ENCODE data around the gene ZMYND15. TPM values are rescaled to one million over a fixed set of nuclear protein-coding genes. Genes with fewer than 3 reads are reported as not detected.

The ZMYND15 gene
- total and polyA plus RNA-seq, 9 donors, result 0.15 to 0.79 (median 0.35) TPM

DNA sequence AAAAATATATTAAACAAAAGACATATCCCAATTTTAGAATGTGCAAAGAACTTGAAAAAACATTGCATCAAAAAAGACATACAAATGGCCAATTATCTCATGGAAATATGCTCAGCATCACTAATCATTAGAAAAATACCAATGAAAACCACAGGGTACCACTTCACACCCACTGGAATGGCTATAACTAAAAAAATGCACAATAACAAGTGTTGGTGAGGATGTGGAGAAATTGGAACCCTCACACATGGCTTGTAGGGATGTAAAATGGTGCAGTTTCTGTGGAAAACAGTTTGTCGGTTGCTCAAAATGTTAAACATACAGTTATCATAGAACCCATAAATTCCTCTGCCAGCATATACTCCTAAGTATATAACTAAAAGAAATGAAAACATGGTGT is 55.5 kb downstream of the ZMYND15 start:
- H3K4me1 ChIP-seq (ENCODE audit: control insufficient read depth, insufficient read depth, low read length), result peaks cover 17% of the 10 kb centered on the region
- DNase-seq, result no peak
- no CpG with 5 or more reads among the region's 1 CpG for WGBS (ENCODE audit: insufficient coverage)
- no peaks in the 10 kb centered on the region for H3K27me3 ChIP-seq (ENCODE audit: control insufficient read depth, insufficient read depth, low read length)
- H3K36me3 ChIP-seq (ENCODE audit: control insufficient read depth, insufficient read depth, low read length), result peaks cover 22% of the 10 kb centered on the region
- H3K4me3 ChIP-seq (ENCODE audit: low read length), result no peak overlapping the region
- H3K9me3 ChIP-seq (replicated peaks; ENCODE audit: control insufficient read depth, low read depth, low read length), result no peaks in the 10 kb centered on the region
- no peak overlapping the region for H3K27ac ChIP-seq (ENCODE audit: low read length)

Other genes starting within 250 kb of the ZMYND15 start
- 5.0 TPM for gene SPNS2, start 241.0 kb upstream of the ZMYND15 start, total RNA-seq
- 1 to 10 TPM; 7.8 to 9.7 (median 8.3) TPM for gene SPNS2, start 241.0 kb upstream of the ZMYND15 start, polyA plus RNA-seq (ENCODE audit: insufficient read depth in 1 of 8, insufficient read length in 8 of 8, low replicate concordance in 1 of 8)
- gene MYBBP1A, start 184.4 kb upstream of the ZMYND15 start, total RNA-seq, result 25.5 TPM
- 10 to 100 TPM; 32.9 to 42.3 (median 36.5) TPM for gene MYBBP1A, start 184.4 kb upstream of the ZMYND15 start, polyA plus RNA-seq (ENCODE audit: insufficient read depth in 1 of 8, insufficient read length in 8 of 8, low replicate concordance in 1 of 8)
- gene GGT6, start 179.3 kb upstream of the ZMYND15 start, total RNA-seq, result 0.04 TPM
- 1 to 10 TPM in 1 of 8 donors, under 1 TPM in 7; 0.05 to 3.2 (median 0.15) TPM for gene GGT6, start 179.3 kb upstream of the ZMYND15 start, polyA plus RNA-seq (ENCODE audit: insufficient read depth in 1 of 8, insufficient read length in 8 of 8, low replicate concordance in 1 of 8)
- 88.9 TPM for gene SMTNL2, start 155.3 kb upstream of the ZMYND15 start, total RNA-seq
- 100 to 1,000 TPM in 5 of 8 donors, 10 to 100 TPM in 3; 67.9 to 157 (median 113) TPM for gene SMTNL2, start 155.3 kb upstream of the ZMYND15 start, polyA plus RNA-seq (ENCODE audit: insufficient read depth in 1 of 8, insufficient read length in 8 of 8, low replicate concordance in 1 of 8)
- 0.18 TPM for gene ALOX15, start 98.2 kb upstream of the ZMYND15 start, total RNA-seq
- gene ALOX15, start 98.2 kb upstream of the ZMYND15 start, polyA plus RNA-seq (ENCODE audit: insufficient read depth in 1 of 8, insufficient read length in 8 of 8, low replicate concordance in 1 of 8), result 1 to 10 TPM in 1 of 8 donors, under 1 TPM in 7; 0.07 to 1.4 (median 0.35) TPM
- gene PELP1, start 35.7 kb upstream of the ZMYND15 start, total RNA-seq, result 13.5 TPM
- 10 to 100 TPM; 27.1 to 39.2 (median 34.3) TPM for gene PELP1, start 35.7 kb upstream of the ZMYND15 start, polyA plus RNA-seq (ENCODE audit: insufficient read depth in 1 of 8, insufficient read length in 8 of 8, low replicate concordance in 1 of 8)
- 12.9 TPM for gene ARRB2, start 29.2 kb upstream of the ZMYND15 start, total RNA-seq
- gene ARRB2, start 29.2 kb upstream of the ZMYND15 start, polyA plus RNA-seq (ENCODE audit: insufficient read depth in 1 of 8, insufficient read length in 8 of 8, low replicate concordance in 1 of 8), result 10 to 100 TPM; 16.5 to 29.1 (median 21.3) TPM
- gene MED11, start 8.4 kb upstream of the ZMYND15 start, total RNA-seq, result 21.9 TPM
- 10 to 100 TPM; 14.4 to 20.2 (median 17.3) TPM for gene MED11, start 8.4 kb upstream of the ZMYND15 start, polyA plus RNA-seq (ENCODE audit: insufficient read depth in 1 of 8, insufficient read length in 8 of 8, low replicate concordance in 1 of 8)
- gene CXCL16, start 95 bp downstream of the ZMYND15 start, total RNA-seq, result 1.7 TPM
- 1 to 10 TPM; 2.9 to 8.3 (median 4.7) TPM for gene CXCL16, start 95 bp downstream of the ZMYND15 start, polyA plus RNA-seq (ENCODE audit: insufficient read depth in 1 of 8, insufficient read length in 8 of 8, low replicate concordance in 1 of 8)
- not detected for gene TM4SF5, start 32.1 kb downstream of the ZMYND15 start, total RNA-seq
- gene TM4SF5, start 32.1 kb downstream of the ZMYND15 start, polyA plus RNA-seq (ENCODE audit: insufficient read depth in 1 of 8, insufficient read length in 8 of 8, low replicate concordance in 1 of 8), result 1 to 10 TPM in 1 of 8 donors, under 1 TPM in 1, not detected in 6; 0.36 to 2.2 TPM
- 8.2 TPM for gene VMO1, start 46.5 kb downstream of the ZMYND15 start, total RNA-seq
- gene VMO1, start 46.5 kb downstream of the ZMYND15 start, polyA plus RNA-seq (ENCODE audit: insufficient read depth in 1 of 8, insufficient read length in 8 of 8, low replicate concordance in 1 of 8), result 10 to 100 TPM in 1 of 8 donors, 1 to 10 TPM in 7; 3.0 to 12.7 (median 5.9) TPM
- gene GLTPD2, start 49.1 kb downstream of the ZMYND15 start, total RNA-seq, result not detected
- 1 to 10 TPM in 2 of 8 donors, under 1 TPM in 6; 0.41 to 2.2 (median 0.84) TPM for gene GLTPD2, start 49.1 kb downstream of the ZMYND15 start, polyA plus RNA-seq (ENCODE audit: insufficient read depth in 1 of 8, insufficient read length in 8 of 8, low replicate concordance in 1 of 8)
- 125 TPM for gene PSMB6, start 56.3 kb downstream of the ZMYND15 start, total RNA-seq
- 100 to 1,000 TPM in 7 of 8 donors, 10 to 100 TPM in 1; 99.0 to 110 (median 107) TPM for gene PSMB6, start 56.3 kb downstream of the ZMYND15 start, polyA plus RNA-seq (ENCODE audit: insufficient read depth in 1 of 8, insufficient read length in 8 of 8, low replicate concordance in 1 of 8)
- gene PLD2, start 67.3 kb downstream of the ZMYND15 start, total RNA-seq, result 22.2 TPM
- gene PLD2, start 67.3 kb downstream of the ZMYND15 start, polyA plus RNA-seq (ENCODE audit: insufficient read depth in 1 of 8, insufficient read length in 8 of 8, low replicate concordance in 1 of 8), result 10 to 100 TPM; 22.4 to 36.9 (median 28.2) TPM
- gene MINK1, start 93.5 kb downstream of the ZMYND15 start, total RNA-seq, result 11.8 TPM
- gene MINK1, start 93.5 kb downstream of the ZMYND15 start, polyA plus RNA-seq (ENCODE audit: insufficient read depth in 1 of 8, insufficient read length in 8 of 8, low replicate concordance in 1 of 8), result 10 to 100 TPM; 24.4 to 39.3 (median 31.3) TPM
- gene C17orf107, start 159.7 kb downstream of the ZMYND15 start, total RNA-seq, result 2.8 TPM
- gene C17orf107, start 159.7 kb downstream of the ZMYND15 start, polyA plus RNA-seq (ENCODE audit: insufficient read depth in 1 of 8, insufficient read length in 8 of 8, low replicate concordance in 1 of 8), result 1 to 10 TPM in 6 of 8 donors, under 1 TPM in 2; 0.80 to 3.1 (median 1.4) TPM
- 1.5 TPM for gene CHRNE, start 163.3 kb downstream of the ZMYND15 start, total RNA-seq
- gene CHRNE, start 163.3 kb downstream of the ZMYND15 start, polyA plus RNA-seq (ENCODE audit: insufficient read depth in 1 of 8, insufficient read length in 8 of 8, low replicate concordance in 1 of 8), result 1 to 10 TPM in 6 of 8 donors, under 1 TPM in 2; 0.53 to 2.5 (median 1.4) TPM
- gene GP1BA, start 192.4 kb downstream of the ZMYND15 start, total RNA-seq, result 0.04 TPM
- gene GP1BA, start 192.4 kb downstream of the ZMYND15 start, polyA plus RNA-seq (ENCODE audit: insufficient read depth in 1 of 8, insufficient read length in 8 of 8, low replicate concordance in 1 of 8), result 1 to 10 TPM in 4 of 8 donors, under 1 TPM in 4; 0.69 to 1.3 (median 0.93) TPM
- 39.8 TPM for gene SLC25A11, start 200.2 kb downstream of the ZMYND15 start, total RNA-seq
- 10 to 100 TPM; 51.3 to 60.3 (median 56.0) TPM for gene SLC25A11, start 200.2 kb downstream of the ZMYND15 start, polyA plus RNA-seq (ENCODE audit: insufficient read depth in 1 of 8, insufficient read length in 8 of 8, low replicate concordance in 1 of 8)
- 34.6 TPM for gene RNF167, start 200.4 kb downstream of the ZMYND15 start, total RNA-seq
- gene RNF167, start 200.4 kb downstream of the ZMYND15 start, polyA plus RNA-seq (ENCODE audit: insufficient read depth in 1 of 8, insufficient read length in 8 of 8, low replicate concordance in 1 of 8), result 10 to 100 TPM; 66.0 to 71.5 (median 69.6) TPM
- 175 TPM for gene PFN1, start 208.7 kb downstream of the ZMYND15 start, total RNA-seq
- gene PFN1, start 208.7 kb downstream of the ZMYND15 start, polyA plus RNA-seq (ENCODE audit: insufficient read depth in 1 of 8, insufficient read length in 8 of 8, low replicate concordance in 1 of 8), result 100 to 1,000 TPM; 413 to 498 (median 454) TPM
- gene ENO3, start 211.3 kb downstream of the ZMYND15 start, total RNA-seq, result 1,492 TPM
- gene ENO3, start 211.3 kb downstream of the ZMYND15 start, polyA plus RNA-seq (ENCODE audit: insufficient read depth in 1 of 8, insufficient read length in 8 of 8, low replicate concordance in 1 of 8), result 1,000 to 10,000 TPM in 6 of 8 donors, 100 to 1,000 TPM in 2; 815 to 2,459 (median 1,732) TPM
- gene SPAG7, start 228.0 kb downstream of the ZMYND15 start, total RNA-seq, result 77.7 TPM
- 100 to 1,000 TPM in 6 of 8 donors, 10 to 100 TPM in 2; 91.7 to 122 (median 103) TPM for gene SPAG7, start 228.0 kb downstream of the ZMYND15 start, polyA plus RNA-seq (ENCODE audit: insufficient read depth in 1 of 8, insufficient read length in 8 of 8, low replicate concordance in 1 of 8)
- gene CAMTA2, start 247.8 kb downstream of the ZMYND15 start, total RNA-seq, result 4.4 TPM
- 10 to 100 TPM; 15.8 to 25.2 (median 22.3) TPM for gene CAMTA2, start 247.8 kb downstream of the ZMYND15 start, polyA plus RNA-seq (ENCODE audit: insufficient read depth in 1 of 8, insufficient read length in 8 of 8, low replicate concordance in 1 of 8)